Stimulated activated CD8-positive, alpha-beta memory T cell treated with anti-CD3 and anti-CD28 coated beads, Interleukin-2, amount 100 ng/mL, for 1 hour (primary cell): ENCODE data around the gene IQSEC1.
A peak's percentile ranks its signal among the peaks of the same experiment; 100 is the strongest.

Source experiments
- DNase-seq, 2 donors: peaks; one replicate each; pipeline ENCODE4 v3.0.0-alpha.2; 2020; ENCODE audit warnings: low read depth in 2 of 2

IQSEC1 gene

GRCh38 chr3:13049400-13049799 lies 23.8 kb downstream of the IQSEC1 start:
- no peak for DNase-seq

GRCh38 chr3:13047296-13048165 lies 25.7 kb downstream of the IQSEC1 start:
- no peak for DNase-seq

GRCh38 chr3:13046569-13047274 lies 26.5 kb downstream of the IQSEC1 start:
- DNase-seq: no peak

GRCh38 chr3:13045904-13046568 lies 27.2 kb downstream of the IQSEC1 start:
- DNase-seq: no peak

GRCh38 chr3:13045241-13045903 lies 27.9 kb downstream of the IQSEC1 start:
- DNase-seq: no peak

- no peak for DNase-seq
These were observed 28.6 kb downstream of the IQSEC1 start for GRCh38 chr3:13044496-13045240.

GRCh38 chr3:13043656-13044055 lies 29.6 kb downstream of the IQSEC1 start:
- DNase-seq: no peak

GRCh38 chr3:13042715-13043271 lies 30.4 kb downstream of the IQSEC1 start:
- no peak for DNase-seq

- no peak for DNase-seq
These were observed 31.0 kb downstream of the IQSEC1 start for GRCh38 chr3:13042127-13042701.

GRCh38 chr3:13041113-13041776 lies 32.0 kb downstream of the IQSEC1 start:
- no peak for DNase-seq

- peak; percentile 28 to 31 for DNase-seq
These were observed 32.7 kb downstream of the IQSEC1 start for GRCh38 chr3:13040361-13041074.

GRCh38 chr3:13039213-13039896 lies 33.9 kb downstream of the IQSEC1 start:
- no peak for DNase-seq

- no peak for DNase-seq
These were observed 35.6 kb downstream of the IQSEC1 start for GRCh38 chr3:13037458-13038117.

GRCh38 chr3:13034861-13035260 lies 38.4 kb downstream of the IQSEC1 start:
- DNase-seq: no peak

- no peak for DNase-seq
These were observed 39.0 kb downstream of the IQSEC1 start for GRCh38 chr3:13034109-13034800.

GRCh38 chr3:13032206-13032605 lies 41.0 kb downstream of the IQSEC1 start:
- no peak for DNase-seq

- DNase-seq: no peak
These were observed 41.6 kb downstream of the IQSEC1 start for GRCh38 chr3:13031621-13032020.

GRCh38 chr3:13030684-13031083 lies 42.5 kb downstream of the IQSEC1 start:
- DNase-seq: no peak
